Measurements from ENCODE around the gene P2RX6. TPM values are rescaled to one million over a fixed set of nuclear protein-coding genes. Genes with fewer than 3 reads are reported as not detected.
"Not testable (repeated sequence)": the region's sequence is repeated elsewhere in the genome, so short reads cannot be mapped to it uniquely, and the experiment has no call there.

The P2RX6 gene
- 1.4 TPM for polyA plus RNA-seq (ENCODE audit: insufficient read length)
- long read RNA-seq, donor 1: 0 reads
- long read RNA-seq, donor 2: 0 reads
- long read RNA-seq, donor 3: 0 reads
- long read RNA-seq, donor 4: 0 reads
- long read RNA-seq, donor 5: 0 reads
- long read RNA-seq, donor 6: 0 reads
- long read RNA-seq, donor 7: 0 reads
- long read RNA-seq, donor 8: 0 reads

DNA sequence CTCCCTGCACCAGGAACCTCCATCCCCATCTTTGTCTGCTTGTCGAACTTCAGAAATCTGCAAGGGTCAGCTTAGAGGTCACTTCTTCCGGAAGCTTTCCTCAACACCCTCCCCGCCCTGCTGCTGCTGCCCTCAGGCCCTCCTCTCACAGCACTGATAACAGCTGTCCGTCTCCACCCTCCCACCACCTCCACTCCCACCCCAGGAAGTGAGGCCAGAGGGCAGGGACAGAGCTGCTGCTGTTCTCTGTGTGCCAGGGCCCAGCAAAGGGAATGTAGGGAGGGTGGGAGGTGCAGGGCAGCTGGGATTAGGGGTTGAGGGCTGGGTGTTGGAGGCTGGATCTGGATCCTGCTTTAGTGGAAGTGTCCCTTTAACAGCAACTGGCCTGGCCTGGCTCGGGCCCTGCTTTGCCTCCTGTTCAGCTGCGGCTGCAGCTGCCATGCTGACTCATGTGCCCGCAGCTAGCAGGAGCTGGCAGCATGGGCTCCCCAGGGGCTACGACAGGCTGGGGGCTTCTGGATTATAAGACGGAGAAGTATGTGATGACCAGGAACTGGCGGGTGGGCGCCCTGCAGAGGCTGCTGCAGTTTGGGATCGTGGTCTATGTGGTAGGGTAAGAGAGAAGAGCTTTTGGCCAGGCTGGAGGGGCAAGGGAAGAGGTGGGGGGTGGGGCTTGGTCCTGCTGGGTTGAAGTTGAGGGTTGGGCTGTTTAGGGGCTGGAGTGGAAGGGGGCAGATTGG, at the start of gene P2RX6:
P2RX6 (plus strand) TSS at position 440 of the 740 bp plus-strand sequence; CDS start at position 450, 10 bp downstream.
- DNase-seq: peak; percentile 52

DNA sequence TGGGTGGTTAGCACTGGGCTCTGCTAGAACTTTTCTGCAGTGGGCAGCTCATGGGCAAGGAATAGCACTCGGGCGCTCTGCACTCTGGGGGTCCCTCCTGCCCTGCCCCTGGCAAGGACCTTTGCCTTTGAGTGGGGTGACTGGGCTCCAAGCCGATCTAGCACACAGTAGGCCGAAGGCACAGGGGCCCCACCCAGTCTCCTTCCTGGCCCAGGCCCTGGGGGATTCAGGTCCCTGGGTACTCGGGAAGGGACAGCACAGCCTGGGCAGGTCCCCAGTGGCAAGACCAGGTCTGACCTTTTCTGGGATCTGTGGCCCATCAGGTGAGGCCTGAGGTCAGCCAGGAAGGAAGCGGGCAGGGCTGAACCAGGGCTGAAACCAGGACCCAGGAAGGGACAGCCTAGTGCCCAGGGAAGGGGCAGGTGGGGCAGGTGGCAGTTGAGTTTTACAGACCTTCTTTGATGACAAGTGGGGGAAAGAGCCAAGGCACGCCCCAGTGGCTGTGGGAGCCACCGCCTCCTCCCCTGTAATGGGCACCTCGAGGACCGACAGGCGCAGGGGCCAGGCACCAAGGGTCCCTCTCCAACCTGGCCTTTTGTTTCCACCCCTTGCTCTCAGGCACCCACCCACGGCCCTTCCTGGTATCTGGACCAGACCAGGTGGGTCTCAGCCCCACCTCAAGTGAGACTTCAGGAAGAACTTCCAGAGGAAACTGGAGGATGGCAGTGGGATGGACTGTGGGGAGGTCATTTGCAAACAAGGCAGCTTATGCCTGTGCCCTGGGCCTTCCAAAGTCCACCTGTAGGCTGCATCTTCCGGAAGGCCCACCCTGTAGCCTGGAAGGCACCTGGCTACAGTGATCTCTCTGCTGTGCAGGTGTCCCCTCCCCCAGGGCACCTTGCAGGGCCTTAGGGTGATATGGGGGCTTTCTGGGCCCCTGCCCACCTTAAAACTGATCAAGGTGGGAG, 48.8 kb upstream of the P2RX6 start:
- no peak for DNase-seq

DNA sequence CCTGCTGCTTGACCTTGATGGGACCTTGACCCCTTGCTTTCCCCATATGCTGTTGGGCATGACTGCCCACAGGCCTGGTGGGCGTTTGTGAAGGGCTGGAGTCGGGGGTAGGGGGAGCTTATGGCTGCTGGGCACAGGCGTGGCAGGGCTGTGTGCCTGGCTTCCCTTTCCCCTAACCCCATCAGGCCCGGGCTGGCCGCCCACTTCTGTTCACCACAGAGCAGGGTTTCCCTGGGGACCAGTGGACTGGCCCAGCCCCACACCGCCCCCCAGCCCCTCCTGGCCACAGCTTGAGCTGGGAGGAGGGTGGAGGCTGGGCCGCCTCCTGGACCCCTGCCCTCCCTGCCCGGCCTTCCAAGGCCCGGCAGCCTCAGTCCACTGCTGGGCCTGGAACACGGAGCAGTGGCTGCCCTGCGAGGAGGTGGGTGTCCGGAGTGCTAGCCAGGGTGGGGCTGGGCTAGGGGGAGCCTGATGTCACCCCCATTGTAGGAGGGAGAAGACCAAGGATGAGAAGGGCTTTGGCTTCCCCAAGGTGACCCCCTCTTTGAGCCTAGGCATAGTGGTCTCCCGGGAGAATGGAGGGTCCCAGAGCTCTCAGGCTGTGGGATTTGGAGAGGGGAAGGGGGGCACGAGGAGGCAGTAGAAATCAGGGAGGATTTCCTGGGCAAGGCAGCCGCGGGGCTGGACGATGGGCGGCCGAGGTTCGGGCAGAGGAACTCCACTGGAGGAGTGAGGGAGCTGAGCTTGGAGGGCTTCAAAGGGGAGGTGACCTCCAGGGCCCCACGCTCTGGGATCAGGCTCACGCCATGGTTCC, 47.9 kb upstream of the P2RX6 start, which contains the start of gene AIFM3:
AIFM3 (plus strand) TSS at position 373 of the 814 bp plus-strand sequence. CDS start 690 bp downstream, outside the sequence.
- no peak for DNase-seq

DNA sequence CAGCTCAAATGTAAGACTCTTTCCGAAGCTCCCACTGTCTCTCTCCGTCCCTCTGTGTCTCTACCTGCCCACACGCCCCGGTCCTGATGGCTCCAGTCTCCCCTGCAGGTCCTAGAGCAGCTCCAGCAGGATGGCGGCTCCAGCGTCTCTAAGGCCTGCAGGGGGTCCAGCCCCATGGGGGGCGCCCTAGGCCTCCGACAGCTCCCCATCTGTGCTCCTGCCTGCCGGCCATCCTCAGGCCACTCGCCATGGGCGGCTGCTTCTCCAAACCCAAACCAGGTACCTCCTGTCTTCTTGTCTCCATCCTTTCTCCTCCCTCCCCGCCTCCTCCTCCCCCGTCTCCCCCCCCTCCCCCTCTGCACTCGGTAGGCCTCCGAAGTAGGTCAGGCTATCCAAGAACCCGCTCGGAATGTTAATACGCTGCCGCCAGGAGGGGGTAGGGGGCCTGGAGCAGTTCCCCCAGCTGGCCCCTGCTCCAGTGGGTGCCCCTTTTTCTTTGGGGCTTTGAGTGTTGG, 47.2 kb upstream of the P2RX6 start:
- DNase-seq: no peak

DNA sequence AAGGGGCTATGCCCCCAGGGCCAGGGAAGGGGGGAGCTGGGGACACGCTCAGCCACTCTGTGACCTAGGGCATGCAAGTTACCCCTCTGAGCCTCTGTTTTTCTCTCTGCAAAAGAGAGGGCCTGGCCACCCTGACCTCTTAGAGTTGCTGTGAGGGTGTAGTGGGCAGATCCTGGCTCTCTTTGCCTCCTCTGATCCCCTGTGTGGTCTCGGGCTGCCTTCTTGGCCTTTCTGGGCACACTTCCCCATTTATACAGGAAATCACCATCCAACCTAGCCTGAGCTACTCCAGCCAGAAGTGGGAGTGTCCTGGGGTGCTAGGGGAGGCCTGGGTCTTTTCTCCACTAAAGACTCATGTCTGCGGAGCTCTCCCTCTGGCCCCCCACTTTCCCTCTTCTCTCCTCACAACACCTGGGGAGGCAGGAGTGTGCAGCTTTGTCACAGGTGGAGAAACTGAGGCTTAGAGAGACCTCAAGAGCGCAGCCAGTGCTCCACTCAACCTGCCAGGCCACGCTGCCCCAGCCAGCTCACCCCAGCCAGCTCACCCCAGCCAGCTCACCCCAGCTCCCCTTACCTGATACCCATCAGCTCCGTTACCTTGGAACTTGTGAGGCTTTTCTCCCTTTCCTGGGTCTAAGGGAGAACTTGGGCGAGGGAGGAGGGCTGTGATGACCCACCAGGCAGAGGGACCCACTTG, 46.5 kb upstream of the P2RX6 start:
- no peak for DNase-seq

DNA sequence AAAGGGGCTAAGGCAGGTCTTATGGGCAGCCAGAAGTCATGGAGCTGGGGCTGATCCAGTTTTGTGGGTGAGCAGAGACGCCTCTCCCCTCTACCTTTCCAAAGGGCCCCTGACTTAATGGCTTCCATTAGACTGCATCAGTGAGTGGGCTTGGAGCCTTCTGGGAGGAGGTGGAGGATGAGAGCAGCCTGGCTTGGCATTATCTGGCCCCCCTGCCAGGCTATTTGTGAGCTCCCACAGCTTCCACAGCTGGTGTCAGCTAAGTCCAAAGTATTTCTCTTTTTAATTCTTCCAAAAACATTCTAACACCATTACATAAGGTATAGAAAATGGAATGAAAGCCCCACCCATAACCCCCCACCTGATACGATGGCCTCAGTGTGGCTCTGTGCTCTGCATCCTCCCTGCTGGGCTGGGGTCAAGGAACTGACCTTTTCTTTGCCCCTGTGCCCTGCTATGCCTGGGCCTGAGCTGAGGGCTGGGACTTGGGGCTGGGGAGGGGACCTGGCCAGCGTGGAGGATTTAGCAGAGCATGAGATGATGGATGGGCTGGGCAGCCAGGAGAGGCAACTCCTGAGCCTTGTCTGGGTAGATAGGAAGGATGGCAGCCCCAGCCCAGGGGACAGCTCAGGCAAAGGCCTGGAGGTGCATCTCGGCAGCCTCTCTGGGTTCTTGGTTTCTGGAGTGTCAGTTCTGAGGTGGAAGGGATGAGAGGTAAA, 43.9 kb upstream of the P2RX6 start:
- DNase-seq: no peak

DNA sequence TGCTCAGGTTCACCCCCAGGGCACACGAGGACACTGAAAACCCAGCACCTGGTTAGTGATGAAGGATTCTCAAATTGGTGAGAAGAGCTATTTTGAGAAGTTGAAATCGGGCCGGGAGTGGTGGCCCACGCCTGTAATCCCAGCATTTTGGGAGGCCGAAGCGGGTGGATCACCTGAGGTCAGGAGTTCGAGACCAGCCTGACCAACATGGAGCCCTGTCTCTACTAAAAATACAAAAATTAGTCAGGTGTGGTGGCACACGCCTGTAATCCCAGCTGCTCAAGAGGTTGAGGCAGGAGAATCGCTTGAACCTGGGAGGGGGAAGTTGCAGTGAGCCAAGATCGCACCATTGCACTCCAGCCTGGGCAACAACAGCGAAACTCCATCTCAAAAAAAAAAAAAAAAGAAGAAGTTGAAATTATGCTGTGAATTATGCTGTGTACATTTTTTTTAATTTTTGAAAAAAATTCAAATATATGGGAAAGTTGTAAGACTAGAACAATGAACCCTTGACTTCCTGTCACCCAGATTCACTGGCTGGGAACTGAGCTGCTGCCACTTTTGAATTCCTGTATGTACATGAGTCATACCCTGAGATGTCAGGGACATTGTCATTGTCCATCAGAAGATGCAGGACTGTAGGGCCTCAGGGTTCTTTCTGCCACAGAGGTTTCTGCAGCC, 42.8 kb upstream of the P2RX6 start:
- not testable (repeated sequence) for DNase-seq

DNA sequence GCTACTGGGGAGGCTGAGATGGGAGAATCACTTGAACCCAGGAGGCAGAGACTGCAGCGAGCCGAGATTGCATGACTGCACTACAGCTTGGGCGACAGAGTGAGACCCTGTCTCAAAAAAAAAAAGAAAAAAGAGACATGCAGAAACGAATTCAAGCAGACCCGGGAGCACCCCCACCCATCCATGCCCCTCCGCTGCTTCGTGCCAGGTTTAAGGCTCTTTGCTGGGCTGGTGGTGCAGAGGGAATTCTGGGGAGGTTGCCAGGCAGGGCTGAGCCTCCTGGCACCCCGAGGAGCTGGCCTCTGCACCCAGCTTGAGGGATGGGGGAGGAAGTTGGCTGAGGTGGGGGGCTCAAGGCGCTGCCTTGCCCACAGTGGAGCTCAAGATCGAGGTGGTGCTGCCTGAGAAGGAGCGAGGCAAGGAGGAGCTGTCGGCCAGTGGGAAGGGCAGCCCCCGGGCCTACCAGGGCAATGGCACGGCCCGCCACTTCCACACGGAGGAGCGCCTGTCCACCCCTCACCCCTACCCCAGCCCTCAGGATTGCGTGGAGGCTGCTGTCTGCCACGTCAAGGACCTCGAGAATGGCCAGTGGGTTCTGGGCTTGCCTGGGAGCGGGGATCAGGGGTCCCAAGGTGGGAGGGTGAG, 41.9 kb upstream of the P2RX6 start:
- no peak for DNase-seq

DNA sequence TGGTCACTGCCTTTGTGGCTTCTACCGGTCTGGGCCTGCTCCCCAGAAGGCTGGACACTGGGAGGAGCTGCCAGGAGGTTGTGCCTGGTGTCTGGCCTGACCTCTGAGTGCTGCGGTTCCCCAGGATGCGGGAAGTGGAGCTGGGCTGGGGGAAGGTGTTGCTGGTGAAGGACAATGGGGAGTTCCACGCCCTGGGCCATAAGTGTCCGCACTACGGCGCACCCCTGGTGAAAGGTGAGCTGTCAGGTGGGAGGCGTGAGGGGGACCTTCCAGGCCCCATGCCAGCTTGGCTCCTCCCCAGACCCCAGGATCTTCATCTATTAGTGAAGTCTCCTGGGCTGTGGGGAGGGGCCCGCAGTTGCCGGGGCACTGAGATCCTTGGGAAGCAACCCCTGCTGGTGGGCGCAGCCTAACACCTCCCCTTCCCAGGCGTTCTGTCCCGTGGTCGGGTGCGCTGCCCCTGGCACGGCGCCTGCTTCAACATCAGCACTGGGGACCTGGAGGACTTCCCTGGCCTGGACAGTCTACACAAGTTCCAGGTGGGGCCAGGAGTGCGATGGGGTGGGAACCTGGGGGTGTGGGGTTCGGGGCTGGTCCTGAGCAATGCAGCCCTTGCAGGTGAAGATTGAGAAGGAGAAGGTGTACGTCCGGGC, 41.2 kb upstream of the P2RX6 start:
- DNase-seq: no peak

DNA sequence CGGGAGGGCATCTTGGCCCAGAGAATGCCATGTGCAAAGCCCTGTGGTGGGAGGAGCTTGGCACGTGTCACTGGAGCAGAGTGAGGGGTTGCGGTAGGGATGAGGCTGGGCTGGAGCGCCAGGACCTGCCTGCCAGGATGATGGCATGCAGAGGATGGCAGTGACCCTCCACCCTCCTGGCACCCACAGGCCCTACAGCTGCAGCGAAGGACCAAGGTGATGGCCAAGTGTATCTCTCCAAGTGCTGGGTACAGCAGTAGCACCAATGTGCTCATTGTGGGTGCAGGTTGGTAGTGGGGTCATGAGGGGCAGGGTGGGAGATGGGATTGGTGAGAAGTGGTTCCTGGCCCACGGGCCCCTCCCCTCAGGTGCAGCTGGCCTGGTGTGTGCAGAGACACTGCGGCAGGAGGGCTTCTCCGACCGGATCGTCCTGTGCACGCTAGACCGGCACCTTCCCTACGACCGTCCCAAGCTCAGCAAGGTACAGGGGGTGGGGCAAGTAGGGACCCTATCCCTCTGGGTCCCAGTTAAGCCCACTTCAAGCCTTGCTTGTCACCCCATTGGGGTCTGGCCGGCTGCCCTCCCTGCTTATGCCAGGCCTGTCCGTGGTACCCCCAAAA, 40.5 kb upstream of the P2RX6 start:
- DNase-seq: no peak

DNA sequence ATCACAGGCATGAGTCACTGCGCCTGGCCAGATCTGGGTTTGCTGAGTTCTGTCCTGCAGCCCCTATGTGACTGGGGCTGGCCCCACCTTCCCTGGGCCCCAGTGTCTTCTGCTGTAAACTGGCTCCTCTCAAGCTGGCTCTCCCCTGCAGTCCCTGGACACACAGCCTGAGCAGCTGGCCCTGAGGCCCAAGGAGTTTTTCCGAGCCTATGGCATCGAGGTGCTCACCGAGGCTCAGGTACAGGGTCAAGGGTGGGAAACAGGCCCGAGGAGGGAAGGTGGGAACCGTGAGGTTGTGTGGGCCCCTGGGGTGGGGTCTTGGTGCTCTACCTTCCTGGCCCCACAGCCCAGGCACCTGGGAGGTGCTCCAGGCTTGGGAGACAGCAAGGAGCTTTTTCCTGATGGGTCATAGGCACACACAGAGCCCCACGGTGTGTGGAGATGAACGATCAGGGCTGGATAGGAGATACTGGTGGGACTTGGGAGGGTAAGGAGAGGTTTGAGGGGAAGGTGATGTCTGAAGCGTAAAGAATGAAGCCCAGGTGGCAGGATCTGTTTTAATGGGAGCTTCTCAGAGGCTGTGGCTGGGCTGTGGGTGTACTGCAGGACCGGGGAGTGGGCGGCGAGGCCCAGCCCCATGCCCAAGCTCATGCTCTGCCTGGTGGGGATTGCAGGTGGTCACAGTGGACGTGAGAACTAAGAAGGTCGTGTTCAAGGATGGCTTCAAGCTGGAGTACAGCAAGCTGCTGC, 39.2 kb upstream of the P2RX6 start:
- no peak for DNase-seq

DNA sequence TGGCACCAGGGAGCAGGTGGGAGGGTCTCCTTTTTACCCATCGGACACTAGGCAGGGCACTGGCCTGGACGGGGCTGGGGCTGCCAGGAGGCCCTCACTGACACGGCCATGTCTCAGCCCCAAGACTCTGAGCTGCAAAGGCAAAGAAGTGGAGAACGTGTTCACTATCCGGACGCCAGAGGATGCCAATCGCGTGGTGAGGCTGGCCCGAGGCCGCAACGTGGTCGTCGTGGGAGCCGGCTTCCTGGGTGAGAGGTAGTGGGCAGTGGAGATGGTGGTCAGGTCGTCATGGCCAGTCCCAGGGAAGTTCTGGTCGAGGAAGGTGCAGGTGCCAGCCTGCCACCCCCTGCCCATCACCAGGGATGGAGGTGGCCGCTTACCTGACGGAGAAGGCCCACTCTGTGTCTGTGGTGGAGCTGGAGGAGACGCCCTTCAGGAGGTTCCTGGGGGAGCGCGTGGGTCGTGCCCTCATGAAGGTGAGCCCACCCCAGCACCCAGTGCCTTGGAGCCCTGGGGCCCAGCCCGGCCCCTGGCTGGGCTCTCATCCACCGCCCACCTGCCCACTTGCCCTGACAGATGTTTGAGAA, 38.6 kb upstream of the P2RX6 start:
- no peak for DNase-seq

DNA sequence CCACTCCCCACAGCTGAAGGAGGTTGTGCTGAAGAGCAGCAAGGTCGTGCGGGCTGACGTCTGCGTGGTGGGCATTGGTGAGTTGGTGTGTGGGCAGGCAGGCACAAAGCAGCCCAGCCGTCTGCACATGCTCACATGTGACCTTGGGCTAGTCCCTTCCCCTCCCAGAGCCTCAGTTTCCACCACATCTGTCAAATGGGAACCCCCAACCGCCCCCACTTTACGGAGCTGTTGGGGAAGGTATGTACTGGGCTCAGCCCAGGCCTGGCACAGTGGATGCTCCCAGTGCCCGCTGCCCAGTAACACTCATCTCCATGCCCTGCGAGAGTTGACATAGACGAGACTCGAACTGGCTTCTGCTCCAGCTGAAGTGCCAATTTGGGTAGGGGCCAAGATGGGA, 37.9 kb upstream of the P2RX6 start:
- no peak for DNase-seq

DNA sequence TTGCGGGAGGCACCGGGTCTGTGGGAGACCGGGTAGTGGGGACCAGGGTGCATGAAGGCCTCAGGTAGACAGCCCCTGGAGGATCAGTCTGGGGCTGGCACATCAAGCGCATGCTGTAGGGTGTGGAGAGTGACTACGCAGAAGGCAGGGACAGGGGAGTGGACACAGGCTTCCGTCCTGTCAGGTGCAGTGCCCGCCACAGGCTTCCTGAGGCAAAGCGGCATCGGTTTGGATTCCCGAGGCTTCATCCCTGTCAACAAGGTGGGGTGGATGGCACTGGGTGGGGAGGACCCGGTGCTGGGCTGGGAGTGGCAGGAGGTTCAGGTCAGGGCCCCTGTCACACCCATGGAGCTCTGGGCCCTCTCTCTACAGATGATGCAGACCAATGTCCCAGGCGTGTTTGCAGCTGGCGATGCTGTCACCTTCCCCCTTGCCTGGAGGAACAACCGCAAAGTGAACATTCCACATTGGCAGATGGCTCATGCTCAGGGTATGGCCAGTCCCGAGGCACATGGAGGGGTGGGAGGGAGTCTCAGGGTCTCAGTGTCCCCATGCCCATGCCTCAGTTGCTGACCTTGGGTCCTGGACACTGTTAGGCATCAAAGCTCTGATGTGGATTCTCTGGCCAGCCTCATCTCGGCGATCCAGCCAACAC, 37.3 kb upstream of the P2RX6 start:
- no peak for DNase-seq

DNA sequence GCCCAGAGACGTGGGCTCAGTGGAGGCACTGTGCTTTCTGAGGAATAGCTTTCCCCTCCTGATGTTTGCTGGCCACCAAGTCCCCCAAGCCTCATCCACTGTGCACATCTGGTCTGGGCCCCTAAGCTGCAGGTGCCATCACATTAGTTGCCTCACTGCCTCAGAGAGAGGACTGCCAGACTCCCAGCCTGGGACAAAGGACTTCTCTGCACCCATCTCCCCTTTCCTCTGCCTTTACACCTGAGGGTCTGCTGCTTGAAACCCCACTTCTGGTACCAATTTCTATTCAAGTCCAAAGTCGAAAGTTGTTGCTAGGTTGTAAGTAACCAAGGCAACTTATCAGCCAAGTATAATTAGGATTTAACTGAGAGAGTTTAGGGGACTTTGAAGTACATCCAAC, 36.5 kb upstream of the P2RX6 start:
- DNase-seq: no peak

DNA sequence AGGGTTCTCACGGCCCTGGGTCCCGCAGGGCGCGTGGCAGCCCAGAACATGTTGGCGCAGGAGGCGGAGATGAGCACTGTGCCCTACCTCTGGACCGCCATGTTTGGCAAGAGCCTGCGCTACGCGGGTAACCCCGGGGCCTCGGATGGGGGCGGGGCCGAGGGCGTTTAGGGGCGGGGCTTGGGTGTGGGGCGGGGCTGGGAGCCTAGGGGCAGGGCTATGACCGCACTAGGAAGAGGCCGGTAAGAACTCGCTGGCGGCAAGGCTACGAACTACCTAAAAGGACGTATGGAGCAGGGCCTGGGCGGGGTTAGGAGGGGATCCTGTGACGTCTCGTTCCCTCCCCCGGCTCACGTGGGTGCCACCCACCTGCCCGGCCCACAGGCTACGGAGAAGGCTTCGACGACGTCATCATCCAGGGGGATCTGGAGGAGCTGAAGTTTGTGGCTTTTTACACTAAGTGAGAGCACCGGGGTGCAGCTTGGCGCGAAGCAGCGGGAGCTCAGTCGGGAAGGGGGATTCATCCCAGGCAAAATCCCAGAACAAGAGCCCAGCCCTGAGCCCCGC, 35.6 kb upstream of the P2RX6 start:
- DNase-seq: peak; percentile 74
